Stimulated activated CD8-positive, alpha-beta memory T cell treated with anti-CD3 and anti-CD28 coated beads, Interleukin-12 subunit alpha, Interleukin-12 subunit beta, amount 100 ng/mL, for 4 hours (primary cell): ENCODE measurements around the gene SBNO2.

Experiments
- DNase-seq: peaks from one replicate; pipeline ENCODE4 v3.0.0-alpha.2; 2020; ENCODE audit warnings: low read depth

SBNO2 gene

DNA sequence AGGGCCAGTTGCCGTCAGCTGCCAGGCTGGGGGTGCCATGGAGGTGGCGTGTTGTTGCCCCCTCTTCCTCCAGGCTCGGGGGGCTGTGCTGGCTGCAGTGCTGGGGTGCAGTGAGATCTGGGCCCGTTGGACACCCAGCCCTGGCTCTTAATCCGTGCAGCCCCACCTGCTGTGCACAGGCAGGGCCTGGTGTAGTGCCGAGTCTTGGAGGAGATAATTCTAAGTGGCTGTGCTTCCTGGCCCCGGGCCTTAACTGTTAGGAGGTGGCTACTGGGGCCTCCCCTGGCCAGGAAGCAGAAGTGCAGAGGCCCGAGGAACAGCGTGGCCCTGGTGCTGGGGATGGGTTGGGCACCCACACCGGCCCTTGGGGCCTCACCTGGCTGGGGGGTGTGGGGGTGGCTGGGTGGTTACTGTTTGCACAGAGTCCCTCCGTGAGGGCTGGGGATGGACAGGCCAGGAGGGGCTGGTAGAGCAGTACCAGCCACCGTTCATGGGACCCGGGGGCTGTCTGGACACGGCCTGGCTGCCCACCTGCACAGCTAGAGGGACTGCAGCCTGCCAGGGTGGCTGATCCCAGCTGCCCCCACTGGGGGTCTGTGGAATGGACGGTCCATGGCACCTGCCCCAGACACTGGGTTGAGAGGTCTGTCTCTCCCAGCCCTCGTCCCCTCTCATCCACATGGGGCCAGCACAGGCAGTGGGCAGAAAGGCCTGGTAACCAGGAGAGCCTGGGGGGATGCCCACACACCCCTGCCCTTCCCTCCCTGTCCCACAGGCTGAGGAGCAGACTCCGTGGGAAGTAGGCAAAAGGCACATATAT, 67.0 kb downstream of the SBNO2 start:
- no peak for DNase-seq

DNA sequence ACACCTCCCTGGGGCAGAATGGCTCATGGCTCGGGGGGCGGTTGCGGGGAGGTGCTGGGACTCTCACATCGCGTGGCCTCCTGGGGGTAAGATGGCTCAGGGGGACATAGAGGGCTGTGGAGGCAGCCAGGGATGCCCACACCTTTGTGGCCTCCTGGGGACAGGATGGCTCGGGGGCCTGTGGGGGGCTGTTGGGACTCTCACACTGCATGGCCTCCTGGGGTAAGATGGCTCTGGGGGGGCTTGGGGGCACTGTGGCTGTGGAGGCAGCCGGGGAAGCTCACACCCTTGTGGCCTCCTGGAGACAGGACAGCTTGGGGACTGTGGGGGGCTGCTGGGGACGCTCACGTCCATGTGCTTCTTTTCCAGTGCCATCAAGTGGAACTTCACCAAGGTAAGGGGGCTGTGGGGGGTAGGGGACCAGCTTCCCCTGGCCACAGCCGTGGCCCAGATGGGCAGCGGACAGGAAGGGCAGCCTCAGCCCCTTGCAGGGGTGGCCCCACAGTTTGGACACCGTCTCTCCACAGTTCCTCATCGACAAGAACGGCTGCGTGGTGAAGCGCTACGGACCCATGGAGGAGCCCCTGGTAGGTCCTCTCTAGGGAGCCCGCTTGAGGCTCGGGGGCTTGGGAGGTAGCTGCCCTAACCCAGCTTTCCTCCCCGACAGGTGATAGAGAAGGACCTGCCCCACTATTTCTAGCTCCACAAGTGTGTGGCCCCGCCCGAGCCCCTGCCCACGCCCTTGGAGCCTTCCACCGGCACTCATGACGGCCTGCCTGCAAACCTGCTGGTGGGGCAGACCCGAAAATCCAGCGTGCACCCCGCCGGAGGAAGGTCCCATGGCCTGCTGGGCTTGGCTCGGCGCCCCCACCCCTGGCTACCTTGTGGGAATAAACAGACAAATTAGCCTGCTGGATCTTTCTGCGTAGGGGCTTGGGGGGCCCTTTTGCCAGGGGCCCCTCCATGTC, 67.9 kb downstream of the SBNO2 start:
- no peak for DNase-seq

DNA sequence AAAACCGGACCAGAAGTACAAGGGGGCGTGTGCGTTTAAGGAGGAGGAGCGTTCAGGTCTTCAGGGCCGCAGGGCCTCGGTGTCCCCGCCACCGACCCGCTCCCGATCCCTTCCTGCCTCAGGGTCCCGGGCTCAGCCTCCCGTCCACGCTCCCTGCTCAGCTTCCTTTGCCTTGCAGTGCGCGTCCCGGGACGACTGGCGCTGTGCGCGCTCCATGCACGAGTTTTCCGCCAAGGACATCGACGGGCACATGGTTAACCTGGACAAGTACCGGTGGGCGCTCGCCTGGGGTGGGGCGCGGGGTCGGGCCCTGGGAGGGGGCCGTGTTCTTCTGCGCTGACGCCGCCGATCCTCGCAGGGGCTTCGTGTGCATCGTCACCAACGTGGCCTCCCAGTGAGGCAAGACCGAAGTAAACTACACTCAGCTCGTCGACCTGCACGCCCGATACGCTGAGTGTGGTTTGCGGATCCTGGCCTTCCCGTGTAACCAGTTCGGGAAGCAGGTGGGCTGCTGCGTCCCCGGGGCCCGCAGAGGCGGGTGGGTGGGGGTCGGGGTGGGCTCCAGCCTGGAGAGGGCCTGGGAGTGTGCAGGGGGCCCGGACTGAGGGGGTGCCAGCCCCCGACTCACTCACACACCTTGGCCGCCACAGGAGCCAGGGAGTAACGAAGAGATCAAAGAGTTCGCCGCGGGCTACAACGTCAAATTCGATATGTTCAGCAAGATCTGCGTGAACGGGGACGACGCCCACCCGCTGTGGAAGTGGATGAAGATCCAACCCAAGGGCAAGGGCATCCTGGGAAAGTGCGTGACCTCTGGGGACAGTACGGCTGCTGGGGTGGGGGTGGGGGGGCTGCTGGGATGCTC, 68.8 kb downstream of the SBNO2 start:
- DNase-seq, result no peak

DNA sequence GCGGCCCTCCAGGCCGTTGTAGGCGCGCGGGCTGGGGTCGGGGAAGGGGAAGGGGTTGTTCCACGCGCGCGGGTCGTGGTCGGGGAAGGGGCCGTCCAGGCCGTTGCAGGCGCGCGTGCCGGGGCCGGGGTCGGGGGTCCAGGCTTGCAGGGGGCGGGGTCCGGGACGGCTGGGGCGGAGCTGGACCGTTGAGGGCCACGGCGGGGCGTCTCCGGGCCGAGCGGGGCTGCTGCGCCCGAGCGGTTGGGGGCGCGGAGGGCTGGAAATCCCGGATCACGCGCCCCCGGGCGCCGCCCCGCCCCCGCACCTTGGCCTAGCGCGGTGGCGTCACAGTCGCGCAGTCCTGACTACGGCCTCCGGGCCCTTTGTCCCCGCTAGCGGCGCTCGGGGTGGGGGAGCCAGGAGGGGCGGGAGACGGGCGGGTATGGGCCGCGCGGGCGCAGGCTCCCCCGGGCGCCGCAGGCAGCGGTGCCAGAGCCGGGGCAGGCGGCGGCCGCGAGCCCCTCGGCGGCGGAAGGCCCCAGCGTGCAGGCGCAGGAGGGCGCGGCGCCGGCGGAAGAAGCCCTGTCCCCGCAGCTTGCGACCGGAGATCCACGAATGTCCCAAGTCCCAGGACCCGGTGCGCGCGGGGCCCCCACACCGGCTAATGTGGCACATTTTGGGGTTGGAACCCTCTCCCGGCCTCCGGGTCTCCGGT, 69.6 kb downstream of the SBNO2 start:
- peak; percentile 75 for DNase-seq

DNA sequence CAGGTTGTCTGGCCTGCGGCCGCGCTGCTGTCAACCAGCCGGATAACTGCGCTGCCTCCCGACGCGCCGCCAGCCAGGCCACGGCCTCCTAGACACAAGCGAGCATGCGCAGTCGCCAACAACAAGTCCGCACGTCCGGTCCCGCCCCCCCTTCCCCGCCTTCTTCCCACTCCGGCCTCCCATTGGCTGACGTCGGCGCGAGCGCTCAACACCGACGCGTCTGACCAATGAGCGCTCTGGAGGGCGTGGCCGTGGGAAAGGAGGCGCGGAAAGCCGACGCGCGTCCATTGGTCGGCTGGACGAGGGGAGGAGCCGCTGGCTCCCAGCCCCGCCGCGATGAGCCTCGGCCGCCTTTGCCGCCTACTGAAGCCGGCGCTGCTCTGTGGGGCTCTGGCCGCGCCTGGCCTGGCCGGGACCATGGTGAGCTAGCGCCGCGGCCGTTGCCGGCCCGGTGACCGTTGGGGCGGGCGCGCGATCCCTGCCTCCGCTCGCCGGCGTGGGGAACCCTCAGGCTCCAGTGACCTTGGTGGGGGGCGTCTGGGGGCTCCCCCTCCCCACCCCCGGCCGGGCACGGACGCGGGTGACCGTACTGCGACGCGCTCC, 70.3 kb downstream of the SBNO2 start, which contains the start of gene GPX4:
GPX4 (plus strand) TSS at position 287 of the 603 bp plus-strand sequence; CDS start at position 337, 50 bp downstream.
- DNase-seq, result peak; percentile 96

DNA sequence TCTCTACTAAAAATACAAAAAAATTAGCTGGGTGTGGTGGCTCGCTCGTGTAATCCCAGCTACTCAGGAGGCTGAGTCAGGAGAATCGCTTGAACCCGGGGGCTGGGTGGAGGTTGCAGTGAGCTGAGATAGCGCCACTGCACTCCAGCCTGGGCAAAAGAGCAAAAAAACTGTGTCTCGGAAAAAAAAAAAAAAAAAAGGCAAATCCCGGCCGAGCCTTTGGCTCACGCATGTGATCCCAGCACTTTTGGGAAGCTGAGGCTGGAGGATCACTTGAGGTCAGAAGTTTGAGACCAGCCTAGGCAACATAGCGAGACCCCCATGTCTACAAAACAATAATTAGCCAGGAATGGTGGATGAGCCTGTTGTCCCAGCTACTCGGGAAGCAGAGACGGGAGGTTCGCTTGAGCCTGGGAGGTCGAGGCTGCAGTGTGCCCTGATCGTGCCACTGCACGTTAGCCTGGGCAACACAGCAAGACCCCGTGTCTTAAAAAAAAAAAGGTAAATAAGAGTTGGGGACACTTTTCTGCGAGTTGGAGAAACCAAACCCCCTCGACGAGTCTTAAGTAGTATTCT, 70.8 kb downstream of the SBNO2 start:
- DNase-seq, result no peak

DNA sequence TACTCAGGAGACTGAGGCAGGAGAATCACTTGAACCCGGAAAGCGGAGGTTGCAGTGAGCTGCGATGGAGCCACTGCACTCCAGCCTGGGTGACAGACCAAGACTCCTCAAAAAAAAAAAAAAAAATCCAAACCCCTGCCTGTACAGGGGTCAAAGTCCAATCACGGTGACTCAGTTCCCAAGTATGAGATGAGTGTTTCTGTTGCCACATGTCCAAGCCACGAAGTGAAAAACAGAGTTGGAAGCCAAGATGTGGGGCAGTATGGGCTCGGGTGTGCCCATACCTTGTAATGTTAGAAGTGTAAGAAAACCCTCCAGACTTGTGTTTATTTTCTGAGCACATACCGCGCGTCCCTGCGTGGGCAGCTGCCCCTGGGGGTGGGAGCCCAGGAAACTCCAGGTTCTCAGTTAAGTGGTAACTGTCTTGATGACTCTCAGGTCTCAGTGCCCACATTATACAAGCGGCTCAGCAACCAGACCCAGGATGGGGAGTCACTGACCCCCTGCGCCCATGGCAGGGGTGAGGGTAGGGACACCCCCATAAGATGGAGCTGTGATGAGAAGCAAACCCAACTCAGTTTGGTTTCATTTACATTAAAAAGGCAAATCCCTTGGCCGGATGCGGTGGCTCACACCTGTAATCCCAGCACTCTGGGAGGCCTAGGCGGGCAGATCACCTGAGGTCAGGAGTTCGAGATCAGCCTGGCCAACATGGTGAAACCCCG, 71.5 kb downstream of the SBNO2 start:
- DNase-seq, result peak; percentile 48

DNA sequence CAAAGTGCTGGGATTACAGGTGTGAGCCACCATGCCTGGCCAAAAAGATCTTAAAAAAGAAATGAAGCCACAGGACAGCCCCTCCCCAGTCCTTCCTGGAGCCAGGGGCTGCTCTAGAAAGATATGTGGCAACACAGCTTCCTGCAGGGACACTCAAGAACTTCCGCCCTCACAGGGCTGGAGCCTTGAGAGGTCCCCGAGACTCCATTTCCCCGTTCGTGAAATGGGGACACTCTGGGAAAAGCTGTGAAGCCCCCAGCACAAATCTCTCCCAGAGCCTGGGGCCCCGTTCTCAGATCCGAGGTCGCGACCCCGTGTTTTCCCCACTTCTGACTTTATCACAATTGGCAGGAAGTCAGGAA, 72.8 kb downstream of the SBNO2 start:
- DNase-seq, result no peak

DNA sequence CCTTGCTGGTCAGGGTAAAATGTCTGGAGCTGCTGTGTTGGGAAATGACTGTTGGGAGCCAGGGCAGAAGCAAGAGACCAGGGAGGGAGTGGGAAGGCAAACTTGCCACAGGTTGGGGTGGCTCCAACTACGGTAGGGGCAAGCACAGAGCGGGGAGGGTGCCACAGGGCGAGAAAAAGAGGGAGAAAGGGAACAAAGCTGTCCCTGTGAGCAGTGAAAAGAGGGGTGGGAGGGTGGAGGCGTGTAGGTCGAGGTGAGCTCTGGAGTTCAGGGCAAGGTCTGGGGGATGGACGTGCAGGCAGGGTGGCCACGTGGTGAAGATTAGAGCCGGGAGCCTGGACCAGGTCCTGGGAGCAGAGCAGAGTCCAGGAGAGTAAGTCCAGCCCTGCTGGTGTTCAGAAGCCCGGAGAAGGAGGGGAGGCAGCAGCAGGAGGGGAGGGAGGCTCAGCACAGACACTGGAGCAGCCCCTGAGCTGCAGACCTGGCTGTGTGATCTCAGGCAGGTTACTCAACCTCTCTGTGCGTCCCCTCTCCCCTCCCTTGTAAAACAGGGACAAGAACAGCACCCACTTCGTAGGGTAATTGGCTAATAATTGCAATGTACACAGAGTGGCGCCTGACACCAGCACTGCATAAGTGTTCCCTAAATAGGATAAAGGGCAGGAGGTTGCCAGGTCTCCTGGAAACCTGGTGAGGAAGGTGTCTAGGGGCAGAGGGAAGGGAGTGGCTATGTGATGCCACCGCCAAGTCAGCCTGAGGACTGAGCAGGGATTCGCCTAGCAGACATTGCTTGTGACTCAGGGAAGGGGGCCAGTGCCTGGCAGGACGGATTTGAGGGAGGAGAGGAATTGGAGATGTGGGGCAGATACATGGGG, 75.7 kb downstream of the SBNO2 start:
- DNase-seq, result no peak

DNA sequence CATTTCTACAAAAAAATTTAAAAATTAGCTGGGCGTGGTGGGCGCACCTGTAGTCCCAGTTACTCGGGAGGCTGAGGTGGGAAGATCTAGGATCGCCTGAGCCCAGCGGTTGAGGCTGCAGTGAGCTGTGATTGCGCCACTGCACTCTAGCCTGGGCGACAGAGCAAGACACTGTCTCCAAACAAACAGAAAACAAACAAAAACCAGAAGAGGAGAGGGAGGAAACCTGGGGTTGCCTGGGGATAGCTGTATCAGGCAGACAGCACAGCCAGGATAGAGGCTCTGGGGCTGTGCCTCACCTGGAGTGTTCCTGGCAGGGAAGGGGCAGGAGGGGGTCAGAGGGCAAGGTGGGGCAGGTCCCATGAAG, 76.3 kb downstream of the SBNO2 start:
- DNase-seq, result no peak

DNA sequence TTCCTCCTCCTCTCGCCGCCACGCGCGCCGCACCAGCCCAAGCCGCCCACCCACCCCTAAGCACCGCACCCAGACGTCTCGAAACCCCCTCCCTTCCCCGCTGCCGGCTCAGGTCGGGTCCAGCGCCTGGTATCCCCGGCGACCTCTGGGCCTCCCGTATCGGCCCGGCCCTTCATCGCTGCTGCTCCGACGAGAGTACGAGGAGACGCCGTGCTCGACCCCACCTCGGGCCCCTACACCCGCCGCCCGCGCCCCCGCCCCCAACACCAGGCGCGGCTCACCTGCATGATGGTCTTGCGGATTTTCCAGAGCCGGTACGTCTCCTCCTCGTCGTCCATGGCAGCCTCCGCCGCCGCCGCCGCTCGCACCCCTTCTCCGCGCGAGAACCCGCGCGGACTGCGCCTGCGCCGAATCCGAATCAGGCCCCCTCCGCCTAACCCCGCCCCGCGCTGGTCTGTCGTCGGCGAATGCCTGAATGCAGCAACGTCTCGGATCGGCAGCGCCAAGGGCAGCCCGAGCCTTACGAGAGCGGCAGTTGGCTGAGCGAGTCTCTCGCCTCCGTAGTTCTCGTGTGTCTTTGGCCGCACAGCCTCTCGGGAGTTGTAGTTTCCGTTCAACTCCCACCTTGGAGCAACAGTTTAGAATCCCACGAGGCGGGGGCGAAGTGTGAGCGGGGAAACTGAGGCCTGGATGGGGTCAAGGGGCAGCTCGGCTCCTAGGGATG, 78.9 kb downstream of the SBNO2 start, which contains the start of gene POLR2E:
POLR2E (minus strand) TSS at position 398 of the 724 bp plus-strand sequence; CDS start at position 338, 60 bp downstream.
- DNase-seq, result peak; percentile 96

DNA sequence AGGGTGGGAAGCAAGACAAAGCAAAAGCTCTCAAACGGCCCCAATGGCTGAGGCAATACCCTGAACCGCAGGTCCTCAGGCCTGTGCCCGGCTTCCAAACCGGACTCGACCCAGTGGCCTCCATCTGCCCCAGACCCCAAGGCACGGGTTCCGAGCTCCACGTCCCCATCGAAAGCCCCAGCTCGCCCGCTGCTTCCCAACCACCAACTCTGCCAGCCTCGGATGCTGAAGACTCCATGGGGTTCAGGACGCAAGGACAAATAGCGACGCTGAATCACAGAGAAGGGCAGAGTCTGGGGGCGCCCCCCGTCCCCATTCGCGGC, 79.5 kb downstream of the SBNO2 start:
- DNase-seq, result no peak

DNA sequence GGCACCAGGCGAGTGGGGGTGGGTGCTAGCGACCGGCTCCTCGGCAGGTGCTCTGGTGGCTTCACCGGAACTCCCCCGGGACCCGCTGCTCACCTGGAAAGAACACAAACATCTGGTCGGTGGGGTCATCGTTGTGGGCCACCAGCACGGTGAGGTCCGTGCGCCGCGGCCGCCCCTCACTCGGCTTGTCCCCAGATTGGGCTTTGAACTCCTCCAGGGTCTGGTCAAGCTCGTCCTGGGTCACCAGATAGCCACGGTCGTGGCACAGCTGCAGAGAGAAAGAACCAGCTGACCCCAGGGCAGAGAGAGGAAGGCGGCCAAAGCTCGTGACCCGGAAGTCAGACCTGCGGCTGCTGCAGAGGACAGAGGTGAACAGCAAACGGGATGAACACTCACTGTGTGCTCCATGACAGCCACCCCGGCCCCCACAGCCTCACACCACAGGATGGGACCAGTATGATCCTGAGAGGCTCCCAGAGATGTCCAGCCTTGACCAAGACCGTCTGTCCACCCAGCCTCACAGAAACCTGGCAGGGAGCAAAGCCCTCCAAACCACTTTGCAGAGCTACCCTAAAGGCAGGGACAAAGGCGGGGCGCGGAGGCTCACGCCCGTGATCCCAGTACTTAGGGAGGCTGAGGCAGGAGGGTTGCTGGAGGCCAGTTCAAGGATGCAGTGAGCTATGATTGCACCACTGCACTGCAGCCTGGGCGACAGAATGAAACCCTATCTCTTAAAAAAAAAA, 80.1 kb downstream of the SBNO2 start:
- DNase-seq, result no peak

DNA sequence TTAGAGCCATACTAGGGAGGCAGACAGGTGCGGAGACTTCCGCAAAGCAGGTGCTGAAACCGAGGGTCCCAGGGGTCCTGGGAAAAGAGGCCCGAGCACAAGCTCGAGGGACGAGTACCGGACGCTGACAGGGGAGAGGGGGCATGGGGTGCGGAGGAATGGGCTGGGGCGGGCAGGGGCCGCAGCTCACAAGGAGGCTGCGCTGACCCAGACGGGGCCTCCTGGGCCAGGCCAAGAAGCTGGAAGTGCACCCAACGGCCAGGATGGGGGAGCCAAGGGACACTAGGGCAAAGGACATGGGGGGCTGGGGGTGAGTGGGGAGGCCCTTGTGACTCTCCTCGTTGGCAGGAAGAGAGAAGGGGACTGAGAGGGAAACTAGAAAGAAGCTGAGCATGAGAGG, 80.7 kb downstream of the SBNO2 start:
- DNase-seq, result no peak

DNA sequence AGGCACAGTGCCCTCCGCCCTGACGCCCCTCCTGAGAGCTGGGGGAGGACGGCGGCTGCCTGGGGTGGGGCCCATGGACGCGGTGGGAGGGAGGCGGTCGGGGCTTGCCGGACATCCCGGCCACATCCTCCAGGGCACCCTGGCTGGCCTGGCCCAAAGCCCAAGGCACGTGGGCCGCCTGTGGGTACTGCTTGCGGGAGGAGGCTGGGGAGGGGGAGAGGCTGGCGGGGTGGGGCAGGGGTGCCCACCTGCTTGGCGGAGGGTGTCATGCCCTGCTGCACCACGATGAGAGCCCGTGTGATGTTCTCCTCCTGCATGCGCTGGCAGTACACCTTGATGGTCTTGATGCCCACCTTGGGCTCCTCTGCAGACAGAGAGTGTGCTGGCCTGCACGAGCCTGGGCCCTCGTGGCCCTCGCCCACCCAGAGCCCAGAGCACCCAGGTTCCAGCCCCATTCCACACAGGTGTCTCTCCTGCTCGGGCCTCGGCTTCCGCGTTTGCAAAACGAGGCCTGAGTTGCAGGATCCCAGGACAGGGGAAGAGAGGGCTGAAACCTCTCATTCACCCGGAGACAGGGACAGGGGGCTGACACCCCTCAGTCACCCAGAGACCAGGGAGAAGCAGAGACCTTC, 82.4 kb downstream of the SBNO2 start:
- DNase-seq, result no peak

DNA sequence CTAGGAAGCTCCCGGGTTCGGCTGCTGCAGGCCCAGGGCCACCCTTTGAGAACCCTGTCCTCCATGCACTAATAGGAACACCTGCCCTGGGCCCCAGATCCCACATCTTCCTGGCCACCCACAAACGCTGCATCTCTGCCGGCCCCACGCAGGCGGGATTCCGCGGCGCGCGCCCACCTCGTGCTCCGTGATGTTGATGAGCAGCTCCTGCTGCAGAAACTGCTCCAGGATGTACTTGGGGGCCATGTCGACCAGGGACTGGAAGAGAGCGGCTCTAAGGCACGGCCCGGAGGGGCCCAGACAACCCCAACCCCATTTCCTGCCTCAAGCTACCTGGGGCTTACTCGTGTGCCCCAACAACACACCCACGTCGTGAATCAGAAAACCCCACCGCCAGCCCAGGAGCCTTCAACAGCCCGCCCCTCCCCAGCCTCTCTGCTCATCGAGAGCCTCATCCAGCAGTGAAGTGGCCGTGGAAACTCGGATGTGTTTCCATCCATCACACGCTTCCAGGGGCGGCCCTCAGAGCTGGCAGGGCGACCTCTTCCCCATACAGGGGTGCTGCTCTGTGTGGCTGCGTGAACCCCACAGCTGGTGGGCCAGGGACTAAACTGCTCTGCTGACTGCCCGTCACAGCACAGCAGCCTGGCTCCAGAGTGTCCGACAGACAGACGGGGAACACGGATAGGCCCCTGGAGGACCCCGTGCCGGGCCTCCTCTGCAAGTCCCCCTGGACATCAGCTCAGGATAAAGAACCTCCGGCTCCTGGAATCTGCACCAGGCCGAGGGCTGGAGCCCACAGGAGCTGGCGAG, 83.1 kb downstream of the SBNO2 start:
- no peak for DNase-seq
